ENCODE data around the gene NF1. TPM values are rescaled to one million over a fixed set of nuclear protein-coding genes. Genes with fewer than 3 reads are reported as not detected.

The NF1 gene
- total and polyA plus RNA-seq, 2 of the 13 experiments (the other 11 are each of a cell fraction or from before 2014, with no cell fraction given): 21.5 to 26.5 TPM

DNA sequence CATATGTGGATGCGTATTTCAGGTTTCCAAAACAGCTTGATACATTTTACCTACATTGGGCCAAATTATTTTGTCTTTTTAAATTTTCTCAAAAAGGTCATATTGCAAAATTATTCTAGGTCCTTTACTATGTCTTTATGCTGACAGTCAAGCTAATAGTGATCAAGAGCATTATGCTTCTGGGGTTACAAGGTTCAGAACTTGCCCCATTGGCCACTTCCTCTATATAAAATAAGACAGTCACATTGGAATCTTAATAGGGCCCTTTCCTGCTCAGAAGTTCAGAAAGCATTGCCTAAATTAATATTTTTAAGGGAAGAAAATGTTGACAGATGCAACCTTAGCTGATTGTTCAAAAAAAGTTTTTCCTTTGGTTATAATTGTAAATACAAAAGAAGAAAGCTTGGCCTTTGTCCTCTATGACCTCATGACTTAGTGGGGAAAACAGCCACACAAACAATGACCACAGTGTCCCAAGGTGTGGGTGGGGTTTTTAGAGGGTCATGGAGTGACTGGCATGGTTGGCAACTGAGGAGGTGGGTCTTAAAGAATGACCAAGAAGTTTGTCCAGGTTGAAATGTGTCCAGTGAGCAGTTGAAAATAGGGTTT lies 284.9 kb downstream of the NF1 start (continued):
- TF ChIP-seq, protein P1, sequence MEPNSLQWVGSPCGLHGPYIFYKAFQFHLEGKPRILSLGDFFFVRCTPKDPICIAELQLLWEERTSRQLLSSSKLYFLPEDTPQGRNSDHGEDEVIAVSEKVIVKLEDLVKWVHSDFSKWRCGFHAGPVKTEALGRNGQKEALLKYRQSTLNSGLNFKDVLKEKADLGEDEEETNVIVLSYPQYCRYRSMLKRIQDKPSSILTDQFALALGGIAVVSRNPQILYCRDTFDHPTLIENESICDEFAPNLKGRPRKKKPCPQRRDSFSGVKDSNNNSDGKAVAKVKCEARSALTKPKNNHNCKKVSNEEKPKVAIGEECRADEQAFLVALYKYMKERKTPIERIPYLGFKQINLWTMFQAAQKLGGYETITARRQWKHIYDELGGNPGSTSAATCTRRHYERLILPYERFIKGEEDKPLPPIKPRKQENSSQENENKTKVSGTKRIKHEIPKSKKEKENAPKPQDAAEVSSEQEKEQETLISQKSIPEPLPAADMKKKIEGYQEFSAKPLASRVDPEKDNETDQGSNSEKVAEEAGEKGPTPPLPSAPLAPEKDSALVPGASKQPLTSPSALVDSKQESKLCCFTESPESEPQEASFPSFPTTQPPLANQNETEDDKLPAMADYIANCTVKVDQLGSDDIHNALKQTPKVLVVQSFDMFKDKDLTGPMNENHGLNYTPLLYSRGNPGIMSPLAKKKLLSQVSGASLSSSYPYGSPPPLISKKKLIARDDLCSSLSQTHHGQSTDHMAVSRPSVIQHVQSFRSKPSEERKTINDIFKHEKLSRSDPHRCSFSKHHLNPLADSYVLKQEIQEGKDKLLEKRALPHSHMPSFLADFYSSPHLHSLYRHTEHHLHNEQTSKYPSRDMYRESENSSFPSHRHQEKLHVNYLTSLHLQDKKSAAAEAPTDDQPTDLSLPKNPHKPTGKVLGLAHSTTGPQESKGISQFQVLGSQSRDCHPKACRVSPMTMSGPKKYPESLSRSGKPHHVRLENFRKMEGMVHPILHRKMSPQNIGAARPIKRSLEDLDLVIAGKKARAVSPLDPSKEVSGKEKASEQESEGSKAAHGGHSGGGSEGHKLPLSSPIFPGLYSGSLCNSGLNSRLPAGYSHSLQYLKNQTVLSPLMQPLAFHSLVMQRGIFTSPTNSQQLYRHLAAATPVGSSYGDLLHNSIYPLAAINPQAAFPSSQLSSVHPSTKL (CRISPR knock-in tag; IDR thresholded peaks at IDR 0.05): 0 out of 2 replicates have a peak, but pooled peaks have one; percentile 17
- TF ChIP-seq NR2F6 (IDR thresholded peaks at IDR 0.05): peak; percentile 59; the same call in 1 of the 2 replicates
- TF ChIP-seq NR2F6 (CRISPR knock-in tag; IDR thresholded peaks at IDR 0.05): peak; percentile 19; the same call in 1 of the 2 replicates
- no peak for TF ChIP-seq SOX13 (IDR thresholded peaks at IDR 0.05)
- peak in 1 of 2 experiments; percentile 76; a peak in 2 of 4 replicates for TF ChIP-seq SOX13 (CRISPR knock-in tag; conservative IDR thresholded peaks at IDR 0.05 in 1 of 2, IDR thresholded peaks at IDR 0.05 in 1 of 2)
- TF ChIP-seq, protein P2, sequence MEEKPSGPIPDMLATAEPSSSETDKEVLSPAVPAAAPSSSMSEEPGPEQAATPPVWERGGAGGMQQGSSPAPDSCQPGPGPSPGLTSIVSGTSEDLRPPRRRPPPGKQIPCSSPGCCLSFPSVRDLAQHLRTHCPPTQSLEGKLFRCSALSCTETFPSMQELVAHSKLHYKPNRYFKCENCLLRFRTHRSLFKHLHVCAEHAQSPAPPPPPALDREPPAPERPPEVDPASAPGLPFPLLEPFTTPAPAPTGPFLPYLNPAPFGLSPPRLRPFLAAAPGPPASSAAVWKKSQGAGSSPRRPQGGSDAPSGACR (CRISPR knock-in tag; IDR thresholded peaks at IDR 0.05): no peak
- TF ChIP-seq TCF7 (IDR thresholded peaks at IDR 0.05; ENCODE audit: low read depth): peak; percentile 37; the same call in 1 of the 2 replicates
- TF ChIP-seq HMGA1 (CRISPR knock-in tag; conservative IDR thresholded peaks at IDR 0.05): no peak
- TF ChIP-seq NR2F1 (CRISPR knock-in tag; IDR thresholded peaks at IDR 0.05): 0 out of 4 replicates have a peak, but pooled peaks of 1 of the 2 experiments have one; percentile 16
- TF ChIP-seq, protein P3, sequence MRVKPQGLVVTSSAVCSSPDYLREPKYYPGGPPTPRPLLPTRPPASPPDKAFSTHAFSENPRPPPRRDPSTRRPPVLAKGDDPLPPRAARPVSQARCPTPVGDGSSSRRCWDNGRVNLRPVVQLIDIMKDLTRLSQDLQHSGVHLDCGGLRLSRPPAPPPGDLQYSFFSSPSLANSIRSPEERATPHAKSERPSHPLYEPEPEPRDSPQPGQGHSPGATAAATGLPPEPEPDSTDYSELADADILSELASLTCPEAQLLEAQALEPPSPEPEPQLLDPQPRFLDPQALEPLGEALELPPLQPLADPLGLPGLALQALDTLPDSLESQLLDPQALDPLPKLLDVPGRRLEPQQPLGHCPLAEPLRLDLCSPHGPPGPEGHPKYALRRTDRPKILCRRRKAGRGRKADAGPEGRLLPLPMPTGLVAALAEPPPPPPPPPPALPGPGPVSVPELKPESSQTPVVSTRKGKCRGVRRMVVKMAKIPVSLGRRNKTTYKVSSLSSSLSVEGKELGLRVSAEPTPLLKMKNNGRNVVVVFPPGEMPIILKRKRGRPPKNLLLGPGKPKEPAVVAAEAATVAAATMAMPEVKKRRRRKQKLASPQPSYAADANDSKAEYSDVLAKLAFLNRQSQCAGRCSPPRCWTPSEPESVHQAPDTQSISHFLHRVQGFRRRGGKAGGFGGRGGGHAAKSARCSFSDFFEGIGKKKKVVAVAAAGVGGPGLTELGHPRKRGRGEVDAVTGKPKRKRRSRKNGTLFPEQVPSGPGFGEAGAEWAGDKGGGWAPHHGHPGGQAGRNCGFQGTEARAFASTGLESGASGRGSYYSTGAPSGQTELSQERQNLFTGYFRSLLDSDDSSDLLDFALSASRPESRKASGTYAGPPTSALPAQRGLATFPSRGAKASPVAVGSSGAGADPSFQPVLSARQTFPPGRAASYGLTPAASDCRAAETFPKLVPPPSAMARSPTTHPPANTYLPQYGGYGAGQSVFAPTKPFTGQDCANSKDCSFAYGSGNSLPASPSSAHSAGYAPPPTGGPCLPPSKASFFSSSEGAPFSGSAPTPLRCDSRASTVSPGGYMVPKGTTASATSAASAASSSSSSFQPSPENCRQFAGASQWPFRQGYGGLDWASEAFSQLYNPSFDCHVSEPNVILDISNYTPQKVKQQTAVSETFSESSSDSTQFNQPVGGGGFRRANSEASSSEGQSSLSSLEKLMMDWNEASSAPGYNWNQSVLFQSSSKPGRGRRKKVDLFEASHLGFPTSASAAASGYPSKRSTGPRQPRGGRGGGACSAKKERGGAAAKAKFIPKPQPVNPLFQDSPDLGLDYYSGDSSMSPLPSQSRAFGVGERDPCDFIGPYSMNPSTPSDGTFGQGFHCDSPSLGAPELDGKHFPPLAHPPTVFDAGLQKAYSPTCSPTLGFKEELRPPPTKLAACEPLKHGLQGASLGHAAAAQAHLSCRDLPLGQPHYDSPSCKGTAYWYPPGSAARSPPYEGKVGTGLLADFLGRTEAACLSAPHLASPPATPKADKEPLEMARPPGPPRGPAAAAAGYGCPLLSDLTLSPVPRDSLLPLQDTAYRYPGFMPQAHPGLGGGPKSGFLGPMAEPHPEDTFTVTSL (CRISPR knock-in tag; IDR thresholded peaks at IDR 0.05; ENCODE audit: borderline replicate concordance): peak; percentile 36; the same call in 1 of the 2 replicates
- TF ChIP-seq ZNF574 (CRISPR knock-in tag; IDR thresholded peaks at IDR 0.05): no peak
